Testis (tissue), 3 donors: ENCODE measurements around the gene NPEPPS. TPM values are rescaled to one million over a fixed set of nuclear protein-coding genes. Genes with fewer than 3 reads are reported as not detected.
A peak's percentile ranks its signal among the peaks of the same experiment; 100 is the strongest.

Experiments
- DNase-seq: peaks from one replicate; pipeline ENCODE4 v3.0.0-alpha.2; 2019
- H3K27ac ChIP-seq, 2 donors: fragments of 200-600 bp; sonication (generic); one replicate each; pipeline ENCODE4 v1.5.1; 2019
- H3K27me3 ChIP-seq: fragments of 200-600 bp; sonication (generic); one replicate; pipeline ENCODE4 v1.5.1; 2019
- H3K36me3 ChIP-seq: fragments of 200-600 bp; sonication (generic); one replicate; pipeline ENCODE4 v1.5.1; 2017; ENCODE audit warnings: low read depth; ENCODE audit errors: missing control alignments
- H3K4me1 ChIP-seq: fragments of 200-600 bp; sonication (generic); one replicate; pipeline ENCODE4 v1.5.1; 2019
- H3K4me3 ChIP-seq, 2 donors: fragments of 200-600 bp; sonication (generic); one replicate each; pipeline ENCODE4 v1.5.1; 2017 to 2019
- H3K9me3 ChIP-seq: fragments of 200-600 bp; sonication (generic); one replicate; pipeline ENCODE4 v1.5.1; 2017
- POLR2A ChIP-seq: fragments of 450-650 bp; IDR thresholded peaks from one replicate; pipeline ENCODE4 v1.6.1; 2017; ENCODE audit warnings: antibody characterized with exemption, mild to moderate bottlenecking, moderate library complexity
- WGBS, 2 donors: methylation state at CpG; one replicate each; pipeline ENCODE4 v1.1.5; 2018; 5-methylcytosine and 5-hydroxymethylcytosine counted together
- intact Hi-C: fragments of 100-400 bp; cut with DNase I; formaldehyde crosslinking; loops from one replicate; pipeline ENCODE4 v1.15.1; 2023; ENCODE audit warnings: low total_unique reads
- polyA plus RNA-seq: library from polyadenylated mRNA; stranded (reverse); fragments of 350-450 nt; fragmentation: Illumina TruSeq; extraction: RNeasy Lipid Tissue Mini Kit (QIAGEN cat#74804); gene quantifications from one replicate; pipeline ENCODE4 v1.2.3, GENCODE V29; 2014; ENCODE audit warnings: low read depth, low replicate concordance; ENCODE audit not compliant: insufficient read depth
- total RNA-seq, 2 donors: library from RNA; depleted of rRNA; stranded (reverse); fragments of >200 nt; gene quantifications; one replicate each; pipeline ENCODE4 v1.2.3, GENCODE V29; 2016
- TF ChIP-seq, protein P1 (sequence below), 3 experiments: fragments of 450-650 bp in 2 of 3; fragments of 200-600 bp in 1 of 3; sonication (generic) in 1 of 3; IDR thresholded peaks; one replicate each; pipeline ENCODE4 v1.5.1; 2016 to 2019; ENCODE audit warnings: antibody characterized with exemption in 3 of 3, mild to moderate bottlenecking in 2 of 3, moderate library complexity in 1 of 3

The NPEPPS gene
- total and polyA plus RNA-seq, 3 donors from 2014 or later, result 104 to 115 (median 108) TPM

DNA sequence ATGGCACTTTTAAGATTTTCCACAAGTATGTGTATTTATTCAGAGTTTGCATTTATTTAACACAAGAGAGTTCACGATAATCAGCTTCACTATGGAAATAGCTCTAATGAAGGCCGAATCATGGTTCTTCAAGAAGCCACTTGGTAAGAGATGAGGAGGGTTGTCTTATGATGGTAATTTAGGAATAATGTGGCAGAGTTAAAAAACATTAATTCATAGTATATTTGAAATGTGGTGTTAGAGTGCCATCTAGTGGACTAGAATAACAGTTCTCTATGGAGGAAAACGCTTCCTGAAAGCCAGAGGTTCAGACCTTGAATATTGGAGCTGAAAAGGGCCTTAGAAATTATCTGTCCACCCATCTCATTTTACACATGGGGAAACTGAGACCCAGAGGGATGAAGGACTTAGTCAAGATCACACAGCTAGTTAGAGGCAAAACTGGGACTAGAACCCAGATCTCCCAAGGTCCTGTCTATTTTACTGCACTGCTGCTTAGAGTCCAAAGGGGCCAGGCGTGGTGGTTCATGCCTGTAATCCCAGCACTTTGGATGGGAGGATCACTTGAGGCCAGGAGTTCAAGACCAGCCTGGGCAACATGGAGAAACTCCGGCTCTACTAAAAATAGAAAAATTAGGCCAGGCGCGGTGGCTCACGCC lies 85.0 kb downstream of the NPEPPS start:
- Histone ChIP-seq H3K4me1 (no peaks in the 10 kb centered on the region), H3K36me3 (no peaks in the 10 kb centered on the region), H3K9me3 (no peaks in the 10 kb centered on the region), H3K27ac (no peak overlapping the region), H3K4me3 (no peak overlapping the region), H3K27me3 (no peaks in the 10 kb centered on the region)
- TF ChIP-seq, protein P1, sequence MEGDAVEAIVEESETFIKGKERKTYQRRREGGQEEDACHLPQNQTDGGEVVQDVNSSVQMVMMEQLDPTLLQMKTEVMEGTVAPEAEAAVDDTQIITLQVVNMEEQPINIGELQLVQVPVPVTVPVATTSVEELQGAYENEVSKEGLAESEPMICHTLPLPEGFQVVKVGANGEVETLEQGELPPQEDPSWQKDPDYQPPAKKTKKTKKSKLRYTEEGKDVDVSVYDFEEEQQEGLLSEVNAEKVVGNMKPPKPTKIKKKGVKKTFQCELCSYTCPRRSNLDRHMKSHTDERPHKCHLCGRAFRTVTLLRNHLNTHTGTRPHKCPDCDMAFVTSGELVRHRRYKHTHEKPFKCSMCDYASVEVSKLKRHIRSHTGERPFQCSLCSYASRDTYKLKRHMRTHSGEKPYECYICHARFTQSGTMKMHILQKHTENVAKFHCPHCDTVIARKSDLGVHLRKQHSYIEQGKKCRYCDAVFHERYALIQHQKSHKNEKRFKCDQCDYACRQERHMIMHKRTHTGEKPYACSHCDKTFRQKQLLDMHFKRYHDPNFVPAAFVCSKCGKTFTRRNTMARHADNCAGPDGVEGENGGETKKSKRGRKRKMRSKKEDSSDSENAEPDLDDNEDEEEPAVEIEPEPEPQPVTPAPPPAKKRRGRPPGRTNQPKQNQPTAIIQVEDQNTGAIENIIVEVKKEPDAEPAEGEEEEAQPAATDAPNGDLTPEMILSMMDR (IDR thresholded peaks at IDR 0.05), result peak; percentile 70 to 79 (median 72)
- no peak for TF ChIP-seq POLR2A
- 74 to 75% methylated on average over 8 of the region's 8 CpGs for WGBS, 2 donors
- intact Hi-C loops, result no loop called here
- DNase-seq, result no peak

DNA sequence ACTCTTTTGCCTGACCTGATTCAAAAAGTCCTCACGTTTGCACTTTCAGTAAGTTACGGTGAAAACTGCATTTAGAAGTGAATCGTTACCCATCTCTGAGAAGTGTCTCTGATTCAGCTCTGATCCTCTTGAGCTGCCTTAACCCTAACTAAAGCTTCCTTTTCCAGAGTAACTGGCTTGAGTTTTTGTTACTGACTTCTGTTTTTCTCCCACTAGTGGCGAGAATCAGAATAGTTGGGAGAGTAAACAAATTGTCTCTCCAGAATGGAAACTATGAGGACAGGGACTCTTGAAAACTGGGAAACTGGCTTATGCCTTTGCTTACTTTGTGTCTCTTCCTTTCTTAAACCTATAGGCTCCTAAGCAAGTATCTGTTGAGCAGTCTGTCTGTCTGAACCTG lies 87.5 kb downstream of the NPEPPS start:
- H3K27ac ChIP-seq, result no peak overlapping the region

DNA sequence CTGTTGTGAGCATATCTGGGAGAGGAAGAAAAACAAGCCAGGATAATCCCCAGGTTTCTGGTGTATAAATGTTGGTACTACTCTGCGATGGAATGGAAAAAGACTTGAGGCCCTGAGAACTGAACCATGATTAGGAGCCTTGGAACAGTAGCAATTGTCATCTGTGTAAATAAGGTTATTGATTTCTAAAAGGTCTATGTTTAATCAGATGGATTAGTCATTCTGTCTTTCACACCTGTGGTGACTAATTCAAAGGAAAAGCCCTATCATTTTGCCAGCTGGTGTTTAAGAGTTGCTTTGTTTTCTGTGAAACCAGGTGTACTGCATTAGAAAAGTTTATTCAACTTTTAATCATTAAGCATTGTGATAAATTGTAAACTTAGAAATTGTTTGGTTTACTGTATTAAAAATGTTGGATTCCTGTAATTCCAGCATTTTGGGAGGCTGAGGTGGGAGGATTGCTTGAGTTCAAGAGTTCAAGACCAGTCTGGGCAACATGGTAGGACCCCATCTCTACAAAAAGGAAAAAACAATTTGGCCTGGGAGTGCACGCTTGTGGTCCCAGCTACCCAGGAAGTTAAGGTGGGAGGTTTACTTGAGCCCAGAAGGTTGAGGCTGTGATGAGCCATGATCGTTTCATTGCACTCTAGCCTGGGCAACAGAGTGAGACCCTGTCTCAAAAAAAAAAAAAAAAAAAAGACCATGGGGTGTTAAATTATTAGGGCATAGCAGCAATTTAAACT lies 89.8 kb downstream of the NPEPPS start:
- no peaks in the 10 kb centered on the region for H3K9me3 ChIP-seq
- H3K27me3 ChIP-seq, result no peaks in the 10 kb centered on the region
- no peak for DNase-seq
- no peaks in the 10 kb centered on the region for H3K4me1 ChIP-seq
- no peak overlapping the region for H3K4me3 ChIP-seq
- intact Hi-C loops, result no loop called here
- no peaks in the 10 kb centered on the region for H3K36me3 ChIP-seq
- peak overlapping the region in 1 of 2 donors; percentile 18 for H3K27ac ChIP-seq
- 86% methylated on average over 3 of the region's 3 CpGs for WGBS, 2 donors
- TF ChIP-seq, protein P1 (IDR thresholded peaks at IDR 0.05), result no peak
- no peak for TF ChIP-seq POLR2A

More for the DNA sequence above, 87.5 kb downstream of the NPEPPS start:
- Histone ChIP-seq H3K4me3 (no peak overlapping the region), H3K9me3 (no peaks in the 10 kb centered on the region), H3K27me3 (no peaks in the 10 kb centered on the region), H3K36me3 (no peaks in the 10 kb centered on the region), H3K4me1 (no peaks in the 10 kb centered on the region)
- 64 to 72% methylated on average over 4 of the region's 4 CpGs for WGBS, 2 donors
- TF ChIP-seq, protein P1 (IDR thresholded peaks at IDR 0.05), result peak in 2 of 3 experiments; percentile 31 to 45
- TF ChIP-seq POLR2A, result no peak
- intact Hi-C loops, result no loop called here
- no peak for DNase-seq

DNA sequence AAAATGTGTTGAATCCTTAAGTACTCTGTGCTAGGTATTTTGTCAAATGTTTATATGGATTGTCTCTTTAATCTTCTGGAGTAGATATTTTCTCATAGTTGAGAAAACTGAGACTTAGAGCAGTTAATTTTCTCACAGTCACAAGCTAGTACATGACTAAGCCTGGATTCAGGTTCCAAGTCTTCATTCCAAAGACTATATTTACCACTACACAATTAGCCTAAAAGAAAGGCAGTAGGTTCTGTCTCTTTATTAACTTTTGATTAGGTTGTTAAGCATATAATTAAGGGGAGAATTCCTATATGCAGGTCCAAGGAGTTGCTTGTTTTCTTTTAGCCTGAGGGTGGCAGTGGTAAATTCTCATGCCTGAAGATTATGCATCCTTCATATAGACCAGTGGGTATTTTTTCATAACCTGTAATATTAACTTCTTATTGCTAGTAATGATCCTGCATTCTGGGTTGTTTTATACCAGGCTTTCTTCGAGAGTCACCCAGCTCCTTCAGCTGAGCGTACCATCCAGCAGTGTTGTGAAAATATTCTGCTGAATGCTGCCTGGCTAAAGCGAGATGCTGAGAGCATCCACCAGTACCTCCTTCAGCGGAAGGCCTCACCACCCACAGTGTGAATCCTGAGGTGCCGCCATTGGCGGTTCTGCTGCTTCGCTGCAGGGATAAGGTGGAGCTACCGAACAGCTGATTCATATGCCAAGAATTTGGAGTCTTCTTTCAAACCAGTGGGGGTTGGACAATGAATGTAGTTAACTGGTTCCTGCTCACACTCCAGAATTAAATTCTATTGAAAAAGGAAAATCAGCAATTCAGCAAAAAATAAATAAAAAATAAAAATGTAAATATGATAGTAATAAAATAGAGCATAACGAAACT lies 90.6 kb downstream of the NPEPPS start:
- peak overlapping the region in 1 of 2 donors; percentile 21 for H3K27ac ChIP-seq
- no peaks in the 10 kb centered on the region for H3K36me3 ChIP-seq
- TF ChIP-seq POLR2A, result no peak
- TF ChIP-seq, protein P1 (IDR thresholded peaks at IDR 0.05), result no peak
- no peak overlapping the region for H3K4me3 ChIP-seq
- intact Hi-C loops, result no loop called here
- H3K9me3 ChIP-seq, result no peaks in the 10 kb centered on the region
- H3K4me1 ChIP-seq, result no peaks in the 10 kb centered on the region
- peak; percentile 30 for DNase-seq
- WGBS, 2 donors, result 44 to 53% methylated on average over 9 of the region's 9 CpGs
- H3K27me3 ChIP-seq, result no peaks in the 10 kb centered on the region
